HL-60/S4 treated with retinoic acid at 250 ng/mL for 4 days and 3 days (cell line): ENCODE results near the gene RERE.
"Not testable (repeated sequence)": the region's sequence is repeated elsewhere in the genome, so short reads cannot be mapped to it uniquely, and the experiment has no call there.

Experiments used
- in situ Hi-C: fragments of 300-500 bp; cut with MboI; formaldehyde crosslinking; loops from 2 replicates; pipeline ENCODE4 v1.7.0; 2022; ENCODE audit warnings: low sequenced_read_pairs

Gene RERE

DNA sequence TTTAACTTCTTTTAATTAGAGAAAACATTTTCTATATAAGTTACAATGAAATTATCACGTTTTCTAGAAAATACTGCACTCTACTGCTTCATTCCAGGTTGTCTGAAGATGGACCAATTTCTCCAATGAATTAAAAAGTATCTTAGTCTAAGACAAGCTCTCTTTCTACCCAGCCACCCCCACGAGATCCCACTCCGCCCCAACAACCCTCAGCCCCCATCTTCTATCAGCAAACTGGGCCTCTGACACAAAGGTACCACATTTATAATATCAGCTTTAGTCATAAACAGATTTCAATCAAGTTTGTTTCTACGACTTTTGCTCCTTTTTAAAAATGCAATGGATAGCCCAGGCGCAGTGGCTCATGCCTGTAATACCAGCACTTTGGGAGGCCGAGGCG lies 117.8 kb downstream of the RERE start:
- in situ Hi-C loops: no loop called here

DNA sequence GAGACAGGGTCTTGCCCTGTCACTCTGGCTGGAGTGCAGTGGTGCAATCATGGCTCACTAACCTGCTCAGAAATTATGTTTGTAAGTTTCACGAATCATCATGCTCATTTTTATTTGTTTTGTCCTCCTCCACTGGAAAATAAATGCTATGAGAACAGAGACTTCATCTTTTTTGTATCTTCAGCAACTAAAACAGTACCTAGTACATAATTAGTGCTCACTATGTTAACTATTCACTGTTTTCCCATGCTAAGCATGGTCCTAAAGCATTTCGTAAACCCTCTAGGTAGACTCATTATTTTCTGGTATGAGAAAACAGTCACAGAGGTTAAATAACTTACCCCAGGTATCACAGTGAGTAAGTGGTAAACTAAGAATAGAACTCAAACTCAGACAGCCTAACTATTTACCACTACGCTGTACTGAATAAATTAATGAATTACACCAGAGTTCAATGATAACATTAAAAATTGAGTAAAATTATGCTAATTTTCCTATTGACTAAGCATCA lies 118.4 kb downstream of the RERE start:
- in situ Hi-C loops: no loop called here

DNA sequence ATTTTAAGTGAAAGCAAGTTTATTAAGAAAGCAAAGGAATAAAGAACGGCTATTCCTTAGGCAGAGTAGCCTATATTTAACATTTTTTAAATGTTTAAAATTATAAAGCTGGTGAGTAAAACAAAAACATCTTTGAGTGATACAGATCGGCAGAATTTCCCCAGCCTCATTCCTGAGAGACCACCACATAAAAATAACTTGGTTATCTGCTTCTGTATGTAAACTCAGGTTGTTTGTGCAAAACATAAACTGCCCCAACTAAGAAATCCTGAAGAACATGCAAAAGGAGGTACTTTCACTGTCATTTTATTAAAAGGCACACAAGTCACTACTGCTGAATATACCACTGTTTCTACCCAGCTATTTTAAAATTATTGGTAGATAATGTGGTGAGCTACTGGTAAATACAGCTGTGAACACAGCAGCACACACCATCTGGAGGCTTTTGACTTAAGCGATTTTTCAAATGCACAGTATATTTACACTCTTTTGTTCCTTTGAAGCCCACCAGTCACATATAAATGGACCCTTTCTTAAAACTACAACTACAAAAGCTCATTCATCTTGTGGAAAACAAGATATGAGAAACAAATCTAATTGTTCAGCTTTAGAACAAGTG lies 119.3 kb downstream of the RERE start:
- in situ Hi-C loops: no loop called here

DNA sequence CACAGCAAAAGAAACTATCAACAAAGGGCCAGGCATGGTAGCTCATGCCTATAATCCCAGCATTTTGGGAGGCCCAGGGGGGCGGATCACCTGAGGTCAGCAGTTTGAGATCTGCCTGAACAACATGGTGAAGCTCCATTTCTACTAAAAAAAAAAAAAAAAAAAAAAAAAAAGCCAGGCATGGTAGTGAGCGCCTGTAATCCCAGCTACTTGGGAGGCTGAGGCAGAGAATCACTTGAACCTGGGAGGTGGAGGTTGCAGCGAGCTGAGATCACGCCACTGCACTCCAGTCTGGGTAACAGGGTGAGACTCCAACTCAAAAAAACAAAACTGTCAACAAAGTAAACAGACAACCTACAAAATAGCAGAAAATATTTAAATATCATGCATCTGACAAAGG lies 122.0 kb downstream of the RERE start:
- in situ Hi-C loops: not testable (repeated sequence)

DNA sequence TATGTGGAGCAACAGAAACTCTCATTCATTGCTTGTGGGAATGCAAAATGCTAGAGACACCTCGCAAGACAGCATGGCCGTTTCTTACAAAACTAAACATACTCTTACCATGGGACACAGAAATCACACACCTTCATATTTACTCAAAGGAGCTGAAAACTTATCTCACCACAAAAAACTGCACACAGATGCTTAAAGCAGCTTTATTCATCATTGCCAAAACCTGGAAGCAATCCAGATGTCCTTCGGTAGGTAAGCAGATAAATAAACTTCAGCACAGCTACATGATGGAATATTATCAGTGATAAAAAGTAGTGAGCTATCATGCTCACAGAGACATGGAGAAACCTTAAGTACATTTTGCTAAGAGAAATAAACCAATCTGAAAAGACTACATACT lies 124.3 kb downstream of the RERE start:
- in situ Hi-C loops: no loop called here

DNA sequence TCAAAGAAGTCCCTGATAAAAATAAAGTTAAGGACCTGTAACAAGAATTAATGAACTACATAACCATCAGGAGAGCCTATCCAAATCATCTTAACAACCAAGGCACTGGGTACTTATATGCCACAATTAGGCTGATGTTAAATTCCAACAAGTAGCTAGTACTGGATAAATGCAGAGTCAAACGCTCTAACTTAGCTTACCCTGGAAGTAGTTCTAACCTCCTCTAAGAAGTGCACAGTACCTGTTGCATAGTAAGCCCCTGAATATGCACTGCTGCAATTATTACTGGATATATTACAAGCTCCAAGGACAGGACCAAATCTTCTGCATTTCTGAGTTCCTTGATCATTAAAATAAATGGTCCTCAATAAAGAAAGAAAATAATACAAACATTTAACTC lies 125.8 kb downstream of the RERE start:
- in situ Hi-C loops: no loop called here

DNA sequence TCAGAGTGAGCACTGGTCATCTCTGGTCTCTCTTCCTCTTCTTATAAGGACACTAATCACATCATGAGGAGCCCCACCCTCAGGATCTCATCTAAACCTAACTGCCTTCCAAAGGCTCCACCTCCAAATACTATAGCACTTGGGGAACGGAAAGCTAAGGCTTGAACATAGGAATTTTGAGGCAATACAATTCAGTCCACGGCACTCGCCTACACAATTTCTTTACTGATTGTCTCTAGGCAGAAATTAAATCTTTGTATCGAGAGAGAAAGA lies 127.3 kb downstream of the RERE start:
- in situ Hi-C loops: no loop called here

DNA sequence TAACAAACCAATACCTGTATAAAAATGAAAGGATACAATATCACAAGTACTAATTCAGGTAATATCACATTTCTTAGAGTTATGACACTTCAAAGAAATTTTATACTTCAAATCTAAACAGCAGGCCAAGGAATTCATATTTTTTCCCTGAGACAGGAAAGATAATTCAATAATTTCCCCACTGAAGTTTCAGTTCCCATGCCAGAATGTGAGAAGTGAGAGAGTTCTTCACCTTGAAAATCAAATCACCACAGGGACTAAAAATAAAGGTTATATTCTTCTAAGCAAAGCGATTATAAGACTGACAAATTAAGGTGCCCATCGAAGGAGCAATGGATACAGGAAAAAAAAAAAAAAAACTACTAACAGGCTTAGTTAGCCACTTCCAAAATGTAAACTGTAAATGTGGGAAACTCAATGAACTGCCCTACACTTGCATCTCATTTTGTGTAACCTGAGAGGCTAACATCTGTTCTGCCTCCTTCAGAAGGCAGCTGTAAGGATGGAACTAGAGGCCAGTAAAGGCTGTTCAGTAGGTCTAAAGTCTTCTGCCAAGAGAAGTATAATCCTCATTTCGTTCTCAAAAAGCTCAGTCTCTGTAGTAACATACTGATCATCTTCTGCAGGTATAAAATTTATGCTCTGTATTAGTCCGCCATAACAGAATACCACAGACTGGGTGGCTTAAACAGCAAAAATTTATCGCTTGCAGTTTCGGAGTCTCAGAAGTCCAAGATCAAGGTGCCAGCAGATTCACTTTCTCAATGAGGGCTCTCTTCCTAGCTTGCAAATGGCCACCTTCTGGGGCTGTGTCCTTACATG lies 127.8 kb downstream of the RERE start:
- in situ Hi-C loops: no loop called here

DNA sequence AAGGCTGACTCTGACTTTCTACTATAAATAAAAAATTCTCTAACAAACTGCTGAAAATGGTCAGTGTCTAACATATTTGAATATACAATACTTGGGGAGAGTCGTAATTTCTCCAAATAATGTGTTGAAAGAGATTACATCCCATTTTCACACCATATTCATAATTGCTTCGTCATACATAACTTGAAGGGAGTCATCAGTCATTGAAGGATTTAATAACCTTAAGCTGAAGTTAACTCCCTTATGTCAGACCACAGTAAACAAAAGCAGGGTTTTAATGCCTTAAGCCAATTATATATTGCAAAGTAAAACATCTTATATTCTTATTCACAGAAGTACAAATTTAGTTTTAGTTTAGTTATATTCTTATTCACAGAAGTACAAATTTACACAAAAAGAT lies 129.9 kb downstream of the RERE start:
- in situ Hi-C loops: no loop called here

DNA sequence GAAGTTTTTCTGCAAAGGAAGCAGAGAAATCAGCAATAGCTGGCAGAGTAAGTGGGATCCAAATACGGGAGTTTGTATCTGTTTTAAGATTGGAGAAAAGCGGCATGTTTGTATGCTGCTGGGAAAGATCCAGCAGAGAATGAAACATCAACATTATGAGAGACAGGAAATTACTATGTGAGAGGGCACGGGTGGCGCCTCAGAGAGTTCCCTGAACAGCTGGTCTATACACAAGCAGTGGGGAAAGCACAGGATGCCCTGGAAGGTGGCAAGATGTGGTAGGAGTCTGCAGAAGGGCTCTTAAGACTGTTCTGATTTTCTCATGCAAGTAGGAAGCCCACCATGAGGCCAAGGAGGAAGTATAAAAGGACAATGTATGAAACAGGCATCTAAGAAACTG lies 130.4 kb downstream of the RERE start:
- in situ Hi-C loops: no loop called here

DNA sequence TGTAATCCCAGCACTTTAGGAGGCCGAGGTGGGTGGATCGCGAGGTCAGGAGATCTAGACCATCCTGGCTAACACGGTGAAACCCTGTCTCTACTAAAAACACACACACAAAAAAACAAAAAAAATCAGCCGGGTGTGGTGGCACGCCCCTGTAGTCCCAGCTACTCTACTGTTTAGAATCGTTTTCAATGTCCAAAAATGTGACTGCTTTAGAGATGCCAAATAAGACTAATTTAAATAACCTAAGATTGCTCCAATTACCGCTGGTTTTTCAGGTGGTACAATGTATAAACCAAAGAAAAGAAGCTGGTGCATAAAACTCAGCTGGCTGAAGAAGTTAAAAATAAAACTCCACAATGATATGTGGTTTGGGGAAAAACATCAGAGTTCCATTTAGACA lies 132.0 kb downstream of the RERE start:
- in situ Hi-C loops: no loop called here

DNA sequence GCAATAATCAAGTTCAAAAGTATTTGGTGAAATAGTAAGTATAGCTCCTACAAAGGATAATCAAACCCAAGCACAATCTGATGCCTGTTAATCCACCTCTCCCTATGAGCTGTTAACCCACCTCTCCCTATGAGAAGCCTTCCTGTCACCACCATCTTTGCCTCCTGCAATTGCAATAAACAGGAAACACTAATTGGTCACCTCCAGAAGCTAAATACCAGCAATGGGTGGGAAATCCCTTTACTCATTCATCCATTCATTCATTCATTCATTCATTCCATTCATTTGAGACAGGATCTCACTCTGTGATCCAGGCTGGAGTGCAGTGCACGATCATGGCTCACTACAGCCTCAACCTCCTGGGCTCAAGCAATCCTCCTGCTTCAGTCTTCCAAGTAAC lies 132.8 kb downstream of the RERE start:
- in situ Hi-C loops: no loop called here

DNA sequence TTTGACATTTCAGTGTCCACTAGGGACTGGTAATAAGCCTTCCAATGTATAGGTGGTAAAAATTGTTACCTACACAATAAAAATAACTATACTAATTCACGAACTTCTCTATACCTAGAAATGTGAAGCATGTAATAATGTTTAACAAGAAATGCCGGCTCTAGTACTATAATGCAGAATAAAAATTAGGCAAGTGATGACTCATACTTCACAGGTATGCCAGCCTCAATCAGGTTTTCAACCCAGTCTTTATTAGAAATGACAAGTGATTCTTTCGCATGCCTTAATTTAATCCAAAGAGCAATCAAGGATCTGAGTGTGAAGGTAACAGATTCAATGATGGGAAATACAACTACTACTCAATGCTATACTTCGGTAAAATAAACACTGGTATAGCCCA lies 134.9 kb downstream of the RERE start:
- in situ Hi-C loops: no loop called here

DNA sequence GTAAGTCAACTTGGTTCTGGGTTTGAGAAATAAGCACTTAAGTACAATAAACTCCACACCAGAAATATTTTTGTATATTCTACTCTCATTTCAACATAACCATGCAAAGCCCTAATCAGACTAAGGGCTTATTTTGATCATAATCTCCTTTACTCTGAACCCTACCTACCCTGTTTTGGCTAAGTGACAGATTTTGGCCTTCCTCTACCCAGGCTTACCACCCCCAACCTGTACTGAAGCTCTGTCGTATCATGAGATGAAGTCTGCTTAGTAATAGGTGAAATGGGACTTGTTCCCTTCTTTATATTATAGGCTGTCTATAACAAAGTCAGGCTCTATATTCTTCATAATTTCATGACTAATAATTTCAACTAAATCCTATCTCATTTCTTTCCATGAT lies 135.5 kb downstream of the RERE start:
- in situ Hi-C loops: no loop called here

DNA sequence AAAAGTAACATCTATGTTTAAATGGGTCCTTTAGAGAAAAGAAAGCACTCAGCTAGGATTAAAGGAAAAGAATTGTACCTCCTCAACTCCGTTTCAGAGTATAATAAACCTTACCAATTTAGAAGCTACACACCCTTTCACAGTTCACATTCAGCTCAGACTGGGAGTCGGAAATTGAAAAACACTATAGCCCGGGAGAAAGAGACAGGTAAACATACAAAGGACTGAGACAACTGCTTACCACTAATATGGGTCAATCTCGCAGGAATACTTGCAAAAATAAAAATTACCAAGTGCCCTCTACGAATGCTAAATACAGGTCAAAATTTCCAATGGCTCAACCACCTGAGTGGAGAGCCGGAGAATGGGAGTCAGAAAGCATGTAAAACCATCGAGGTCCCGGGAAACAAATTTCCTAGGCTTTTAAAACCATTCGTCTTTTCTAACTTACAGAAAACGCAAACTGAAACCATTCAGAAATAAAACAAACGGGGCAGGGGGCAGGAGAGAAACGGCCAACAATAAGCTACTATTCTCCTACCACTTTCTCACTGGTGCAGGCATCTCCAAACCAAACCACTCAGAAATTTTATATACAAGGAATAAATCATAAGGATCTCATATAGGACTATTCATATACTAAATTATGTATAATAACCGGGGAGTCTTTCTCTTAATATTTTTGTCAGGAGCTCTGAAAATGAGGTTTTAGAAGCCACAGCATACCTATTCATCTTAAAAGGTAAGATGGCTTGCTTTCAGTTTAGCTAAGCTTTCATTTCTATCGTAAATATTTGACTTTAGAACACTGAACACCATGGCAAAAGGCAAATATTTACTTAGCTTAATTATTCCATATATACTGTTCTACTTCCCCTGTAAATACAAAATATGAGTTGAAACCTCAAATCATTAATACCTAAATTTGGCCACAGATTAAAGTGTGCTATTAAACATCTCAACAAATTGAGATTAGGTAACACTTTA lies 136.5 kb downstream of the RERE start:
- in situ Hi-C loops: no loop called here

DNA sequence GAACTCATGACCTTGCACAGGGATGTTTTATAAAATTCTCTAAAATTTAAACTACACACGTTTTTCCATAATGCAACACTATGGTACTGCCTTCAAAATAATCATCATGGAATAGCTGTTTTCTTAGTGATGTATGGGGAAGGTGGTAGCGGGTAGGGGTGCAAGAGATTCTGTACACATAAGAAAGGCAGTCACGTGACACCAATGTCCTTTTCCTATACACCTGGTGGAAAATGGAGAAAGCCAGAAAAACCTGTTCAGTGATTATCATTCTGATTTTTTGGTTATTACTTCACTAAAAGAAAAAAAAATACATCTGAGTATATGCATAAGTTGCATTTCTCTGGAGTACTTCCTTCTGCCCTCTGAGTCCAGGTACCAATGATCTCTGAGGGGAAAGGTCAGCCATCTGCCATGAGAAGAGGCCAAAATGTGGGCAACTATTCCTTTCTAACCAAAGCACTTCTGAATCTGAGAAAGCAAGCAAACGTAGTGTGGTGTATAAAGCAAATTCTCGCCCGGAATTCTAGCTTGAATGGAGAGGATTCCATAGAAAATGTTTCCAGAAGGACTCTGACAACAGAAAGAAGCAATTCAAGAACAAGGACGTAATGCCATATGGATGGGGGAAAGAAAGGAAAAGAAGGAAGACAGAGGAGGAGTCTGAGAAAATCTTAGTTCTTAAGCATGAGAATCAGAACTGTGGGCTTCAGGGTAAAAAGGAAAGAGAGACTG lies 137.3 kb downstream of the RERE start:
- in situ Hi-C loops: no loop called here

DNA sequence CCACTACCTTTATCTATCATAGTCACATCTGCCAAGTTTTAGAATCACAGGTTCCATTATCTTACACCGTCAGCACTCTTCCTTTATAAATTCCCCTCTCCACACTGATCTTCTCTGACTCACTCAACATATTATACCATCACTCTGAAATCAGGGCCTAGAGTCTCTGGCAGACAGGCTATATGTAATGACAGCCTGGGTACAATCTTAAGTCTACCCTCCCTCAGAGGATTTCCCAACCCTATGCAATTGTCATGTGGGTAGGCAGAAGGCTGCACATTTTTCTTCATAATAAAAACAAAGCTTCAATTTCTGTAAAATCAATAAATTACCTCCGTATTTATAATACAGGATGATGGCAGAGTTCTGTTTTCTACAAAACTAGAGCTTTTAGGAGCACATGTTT lies 138.0 kb downstream of the RERE start:
- in situ Hi-C loops: no loop called here

DNA sequence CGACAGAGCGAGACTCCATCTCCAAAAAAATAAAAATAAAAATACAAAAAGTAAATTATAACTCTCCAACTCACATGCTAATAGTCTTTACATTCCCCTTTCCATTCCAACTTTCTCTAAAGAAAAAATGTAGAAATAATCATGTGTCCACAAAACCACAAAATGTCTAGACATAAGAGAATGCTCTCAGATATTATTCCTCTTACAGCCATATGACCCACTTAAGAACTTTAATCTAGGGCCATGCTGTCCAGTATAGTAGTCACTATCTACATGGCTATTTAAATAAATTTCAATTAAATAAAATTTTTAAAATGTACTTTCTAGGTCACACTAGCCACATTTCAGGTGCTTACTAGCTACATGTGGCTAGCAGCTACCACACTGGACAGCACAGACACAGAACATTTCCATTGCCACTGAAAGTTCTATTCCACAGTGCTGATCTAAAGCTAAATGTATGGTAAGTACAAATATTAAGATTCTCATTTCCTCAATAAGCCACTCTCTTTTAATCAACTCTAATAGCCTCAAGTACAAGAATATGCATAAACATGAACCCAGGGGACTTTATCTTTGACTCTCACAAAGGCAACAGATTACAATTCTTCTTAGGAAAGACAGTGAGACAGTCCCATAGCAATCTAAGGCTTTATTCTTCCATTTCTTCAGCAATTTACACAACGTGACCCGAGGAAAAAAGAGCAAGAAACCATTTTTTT lies 138.6 kb downstream of the RERE start:
- in situ Hi-C loops: no loop called here

DNA sequence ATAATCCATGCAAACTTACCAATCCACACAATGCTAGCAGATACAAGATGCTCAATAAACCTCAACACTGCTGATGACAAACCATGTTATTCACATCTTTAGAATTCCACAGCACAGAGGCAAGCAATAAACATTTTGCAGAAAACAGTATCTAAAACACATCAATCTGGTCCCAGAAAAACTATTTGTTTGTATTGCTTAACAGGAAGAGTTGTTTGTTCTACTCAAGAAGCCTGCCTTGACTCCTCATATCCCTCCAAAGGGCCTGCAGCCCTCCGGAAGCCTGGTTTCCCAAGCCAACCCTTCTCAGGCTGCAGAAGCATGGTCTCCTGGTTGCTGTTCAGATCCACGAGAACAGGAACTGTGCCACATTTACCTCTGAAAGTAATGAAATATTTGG lies 139.7 kb downstream of the RERE start:
- in situ Hi-C loops: no loop called here

DNA sequence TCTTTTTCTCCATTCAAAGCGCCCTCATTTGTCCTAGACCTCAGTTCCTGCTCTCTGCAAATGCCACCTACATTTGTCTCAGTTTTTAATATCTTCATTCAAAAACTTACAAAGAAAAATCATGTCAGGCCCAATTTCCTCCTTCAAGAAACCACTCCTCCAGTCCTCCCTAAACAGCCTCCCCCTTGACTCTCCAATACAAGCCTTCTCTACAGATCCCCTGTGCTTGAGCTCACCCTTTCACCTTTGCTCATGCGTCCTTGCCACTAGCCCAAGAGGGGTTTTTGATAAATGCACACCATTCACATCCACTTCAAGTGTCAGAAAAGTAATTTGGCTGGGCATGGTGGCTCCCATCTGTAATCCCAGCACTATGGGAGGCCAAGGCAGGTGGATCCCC lies 140.6 kb downstream of the RERE start:
- in situ Hi-C loops: no loop called here
